Suprapubic skin (tissue), 4 donors: ENCODE measurements around the gene UGCG. TPM values are rescaled to one million over a fixed set of nuclear protein-coding genes. Genes with fewer than 3 reads are reported as not detected.
"Not testable (repeated sequence)": the region's sequence is repeated elsewhere in the genome, so short reads cannot be mapped to it uniquely, and the experiment has no call there.

Experiments used
- DNase-seq, 2 donors: peaks; one replicate each; pipeline ENCODE4 v3.0.0-alpha.2; 2019; ENCODE audit warnings: low spot score in 2 of 2
- H3K27ac ChIP-seq: fragments of 200-600 bp; sonication (generic); one replicate; pipeline ENCODE4 v1.5.1; 2019
- H3K27me3 ChIP-seq: fragments of 200-600 bp; sonication (generic); one replicate; pipeline ENCODE4 v1.5.1; 2019
- H3K36me3 ChIP-seq: fragments of 200-600 bp; sonication (generic); one replicate; pipeline ENCODE4 v1.5.1; 2019
- H3K4me1 ChIP-seq: fragments of 200-600 bp; sonication (generic); one replicate; pipeline ENCODE4 v1.5.1; 2019
- H3K4me3 ChIP-seq: fragments of 200-600 bp; sonication (generic); one replicate; pipeline ENCODE4 v1.5.1; 2019; ENCODE audit warnings: mild to moderate bottlenecking
- H3K9me3 ChIP-seq: fragments of 200-600 bp; sonication (generic); one replicate; pipeline ENCODE4 v1.5.1; 2019
- EP300 ChIP-seq: sonication (generic); formaldehyde crosslinking; IDR thresholded peaks from one replicate; pipeline ENCODE4 v1.6.1; 2017; ENCODE audit warnings: antibody characterized with exemption
- POLR2A ChIP-seq, 2 donors: fragments of 450-650 bp; IDR thresholded peaks; one replicate each; pipeline ENCODE4 v1.6.1; 2017; ENCODE audit warnings: antibody characterized with exemption in 2 of 2, mild to moderate bottlenecking in 2 of 2, moderate library complexity in 2 of 2
- POLR2AphosphoS5 ChIP-seq, 3 donors: sonication (generic); formaldehyde crosslinking; IDR thresholded peaks; one replicate each; pipeline ENCODE4 v1.6.1; 2017; ENCODE audit warnings: antibody characterized with exemption in 3 of 3
- WGBS: methylation state at CpG from one replicate; pipeline ENCODE4 v1.1.5; 2018; 5-methylcytosine and 5-hydroxymethylcytosine counted together
- total RNA-seq, 4 donors: library from RNA; depleted of rRNA; stranded (reverse); fragments of >200 nt; gene quantifications; one replicate each; pipeline ENCODE4 v1.1.0, GENCODE V29; 2016
- TF ChIP-seq, protein P1 (sequence below), 2 donors: fragments of 200-600 bp in 1 of 2; fragments of 450-650 bp in 1 of 2; sonication (generic) in 1 of 2; IDR thresholded peaks; one replicate each; pipeline ENCODE4 v1.5.1; 2016 to 2019; ENCODE audit warnings: antibody characterized with exemption in 2 of 2, mild to moderate bottlenecking in 1 of 2, moderate library complexity in 1 of 2

The UGCG gene
- total RNA-seq, 4 donors from 2014 or later, result 50.0 to 134 (median 99.8) TPM

- H3K36me3 ChIP-seq, result no peaks in the 10 kb centered on the region
- no peak overlapping the region for H3K4me3 ChIP-seq
- no peaks in the 10 kb centered on the region for H3K27me3 ChIP-seq
- WGBS, result 98% methylated on average over 5 of the region's 5 CpGs
- H3K27ac ChIP-seq, result no peak overlapping the region
- no peak for DNase-seq
- TF ChIP-seq EP300, result no peak
- TF ChIP-seq POLR2A (IDR thresholded peaks at IDR 0.05), result no peak
- TF ChIP-seq POLR2AphosphoS5 (IDR thresholded peaks at IDR 0.05), result no peak
- TF ChIP-seq, protein P1, sequence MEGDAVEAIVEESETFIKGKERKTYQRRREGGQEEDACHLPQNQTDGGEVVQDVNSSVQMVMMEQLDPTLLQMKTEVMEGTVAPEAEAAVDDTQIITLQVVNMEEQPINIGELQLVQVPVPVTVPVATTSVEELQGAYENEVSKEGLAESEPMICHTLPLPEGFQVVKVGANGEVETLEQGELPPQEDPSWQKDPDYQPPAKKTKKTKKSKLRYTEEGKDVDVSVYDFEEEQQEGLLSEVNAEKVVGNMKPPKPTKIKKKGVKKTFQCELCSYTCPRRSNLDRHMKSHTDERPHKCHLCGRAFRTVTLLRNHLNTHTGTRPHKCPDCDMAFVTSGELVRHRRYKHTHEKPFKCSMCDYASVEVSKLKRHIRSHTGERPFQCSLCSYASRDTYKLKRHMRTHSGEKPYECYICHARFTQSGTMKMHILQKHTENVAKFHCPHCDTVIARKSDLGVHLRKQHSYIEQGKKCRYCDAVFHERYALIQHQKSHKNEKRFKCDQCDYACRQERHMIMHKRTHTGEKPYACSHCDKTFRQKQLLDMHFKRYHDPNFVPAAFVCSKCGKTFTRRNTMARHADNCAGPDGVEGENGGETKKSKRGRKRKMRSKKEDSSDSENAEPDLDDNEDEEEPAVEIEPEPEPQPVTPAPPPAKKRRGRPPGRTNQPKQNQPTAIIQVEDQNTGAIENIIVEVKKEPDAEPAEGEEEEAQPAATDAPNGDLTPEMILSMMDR (IDR thresholded peaks at IDR 0.05), result no peak
- no peaks in the 10 kb centered on the region for H3K9me3 ChIP-seq
- no peaks in the 10 kb centered on the region for H3K4me1 ChIP-seq
Measured at GRCh38 chr9:111876179-111876578, 20.4 kb upstream of the UGCG start.

DNA sequence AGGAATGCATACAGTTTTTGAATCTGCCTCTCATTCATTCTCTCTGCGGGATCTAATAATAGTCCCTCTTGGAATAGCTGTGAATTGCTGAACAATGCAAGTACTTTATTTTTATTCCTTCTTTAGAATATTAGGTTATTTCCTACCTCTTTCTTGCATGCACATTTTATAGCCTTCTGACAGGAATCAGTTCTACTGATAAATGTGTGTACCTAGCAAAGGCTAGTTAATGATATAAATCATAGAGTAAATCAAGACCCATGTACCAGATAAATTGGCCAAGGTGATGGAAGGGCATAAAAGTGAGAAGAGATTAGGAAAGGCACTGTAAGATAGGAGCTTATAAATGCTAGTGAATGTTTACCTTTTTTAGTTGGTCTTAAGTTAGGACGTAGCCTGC lies 19.2 kb upstream of the UGCG start:
- no peak overlapping the region for H3K27ac ChIP-seq
- H3K27me3 ChIP-seq, result no peaks in the 10 kb centered on the region
- WGBS, result 96% methylated on average over 2 of the region's 2 CpGs
- H3K36me3 ChIP-seq, result no peaks in the 10 kb centered on the region
- DNase-seq, result no peak
- no peaks in the 10 kb centered on the region for H3K9me3 ChIP-seq
- TF ChIP-seq POLR2AphosphoS5 (IDR thresholded peaks at IDR 0.05) (no peak), POLR2A (IDR thresholded peaks at IDR 0.05) (no peak), EP300 (no peak)
- TF ChIP-seq, protein P1 (IDR thresholded peaks at IDR 0.05), result no peak
- H3K4me1 ChIP-seq, result no peaks in the 10 kb centered on the region
- H3K4me3 ChIP-seq, result no peak overlapping the region

- H3K27me3 ChIP-seq, result no peaks in the 10 kb centered on the region
- H3K36me3 ChIP-seq, result no peaks in the 10 kb centered on the region
- H3K27ac ChIP-seq, result no peak overlapping the region
- 65% methylated on average over 3 of the region's 3 CpGs for WGBS
- DNase-seq, result no peak
- no peak overlapping the region for H3K4me3 ChIP-seq
- no peaks in the 10 kb centered on the region for H3K4me1 ChIP-seq
- no peaks in the 10 kb centered on the region for H3K9me3 ChIP-seq
- TF ChIP-seq POLR2A (IDR thresholded peaks at IDR 0.05), result no peak
- TF ChIP-seq POLR2AphosphoS5 (IDR thresholded peaks at IDR 0.05), result no peak
- TF ChIP-seq EP300, result no peak
- TF ChIP-seq, protein P1 (IDR thresholded peaks at IDR 0.05), result no peak
Measured at GRCh38 chr9:111878946-111879345, 17.7 kb upstream of the UGCG start.

GRCh38 chr9:111886983-111887718 lies 9.5 kb upstream of the UGCG start:
- Histone ChIP-seq H3K36me3 (no peaks in the 10 kb centered on the region), H3K9me3 (no peaks in the 10 kb centered on the region), H3K27me3 (no peaks in the 10 kb centered on the region), H3K4me1 (peaks cover 10% of the 10 kb centered on the region), H3K4me3 (no peak overlapping the region), H3K27ac (no peak overlapping the region)
- TF ChIP-seq EP300 (no peak), POLR2A (IDR thresholded peaks at IDR 0.05) (no peak), POLR2AphosphoS5 (IDR thresholded peaks at IDR 0.05) (no peak)
- TF ChIP-seq, protein P1 (IDR thresholded peaks at IDR 0.05), result no peak
- DNase-seq, result no peak
- WGBS, result 89% methylated on average over 19 of the region's 19 CpGs

DNA sequence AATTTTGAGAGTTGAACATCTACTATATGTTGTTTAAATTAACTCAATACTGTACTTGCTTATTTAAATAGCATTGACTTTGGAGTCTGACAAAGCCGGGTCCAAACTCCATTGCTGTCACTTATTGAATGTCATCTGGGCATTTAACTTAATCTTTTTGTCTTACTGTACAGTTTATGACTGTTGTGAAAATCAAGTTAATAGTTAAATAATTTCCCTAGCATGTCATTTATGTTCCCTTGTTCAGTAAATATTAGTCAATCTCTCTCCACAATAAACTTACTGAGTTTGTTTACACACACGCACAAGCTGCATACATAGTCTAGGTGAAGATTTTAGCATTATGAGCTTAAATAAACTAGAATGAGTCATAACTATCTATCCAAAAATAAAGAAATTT lies 6.3 kb upstream of the UGCG start:
- WGBS, result 92% methylated on average over 2 of the region's 2 CpGs
- H3K4me1 ChIP-seq, result peaks cover 22% of the 10 kb centered on the region

GRCh38 chr9:111890867-111891266 lies 5.7 kb upstream of the UGCG start:
- WGBS, result 97% methylated on average over 3 of the region's 3 CpGs

More for the DNA sequence above, 6.3 kb upstream of the UGCG start:
- H3K27ac ChIP-seq, result no peak overlapping the region
- TF ChIP-seq POLR2A (IDR thresholded peaks at IDR 0.05) (no peak), POLR2AphosphoS5 (IDR thresholded peaks at IDR 0.05) (no peak), EP300 (no peak)
- TF ChIP-seq, protein P1 (IDR thresholded peaks at IDR 0.05), result no peak
- H3K36me3 ChIP-seq, result no peaks in the 10 kb centered on the region
- H3K4me3 ChIP-seq, result no peak overlapping the region
- H3K27me3 ChIP-seq, result no peaks in the 10 kb centered on the region
- H3K9me3 ChIP-seq, result no peaks in the 10 kb centered on the region
- no peak for DNase-seq

More at GRCh38 chr9:111890867-111891266, 5.7 kb upstream of the UGCG start:
- not testable (repeated sequence) for DNase-seq, H3K27ac ChIP-seq, H3K9me3 ChIP-seq, H3K27me3 ChIP-seq, H3K4me3 ChIP-seq, H3K36me3 ChIP-seq
- peaks cover 28% of the 10 kb centered on the region for H3K4me1 ChIP-seq
